ENCODE data around the gene UGT1A3. TPM values are rescaled to one million over a fixed set of nuclear protein-coding genes. Genes with fewer than 3 reads are reported as not detected.

Gene UGT1A3
- total RNA-seq, 4 donors from 2014 or later, result 0.30 to 1.1 (median 0.54) TPM; not detected in 1

DNA sequence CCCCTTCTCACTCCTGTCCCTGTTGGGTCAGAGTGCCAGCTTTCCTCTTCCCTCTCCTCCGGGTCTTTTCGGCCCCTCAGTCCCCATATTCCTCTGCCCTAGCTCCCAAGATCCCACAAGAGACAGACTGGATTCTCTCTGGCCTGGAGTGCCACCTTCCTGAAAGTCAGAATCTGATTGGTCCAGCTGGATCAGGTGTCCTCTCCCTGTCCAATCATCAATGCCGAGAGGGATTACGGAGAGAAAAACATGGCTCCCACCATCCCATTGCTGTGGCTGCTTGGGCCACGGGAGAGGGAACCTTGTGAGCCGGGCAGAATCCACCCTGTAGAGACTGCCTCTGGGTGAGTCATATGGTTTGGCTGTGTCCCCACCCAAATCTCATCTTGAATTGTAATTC, 46.6 kb downstream of the UGT1A3 start:
- 87 to 93% methylated on average over 6 of the region's 6 CpGs for WGBS, 2 donors

DNA sequence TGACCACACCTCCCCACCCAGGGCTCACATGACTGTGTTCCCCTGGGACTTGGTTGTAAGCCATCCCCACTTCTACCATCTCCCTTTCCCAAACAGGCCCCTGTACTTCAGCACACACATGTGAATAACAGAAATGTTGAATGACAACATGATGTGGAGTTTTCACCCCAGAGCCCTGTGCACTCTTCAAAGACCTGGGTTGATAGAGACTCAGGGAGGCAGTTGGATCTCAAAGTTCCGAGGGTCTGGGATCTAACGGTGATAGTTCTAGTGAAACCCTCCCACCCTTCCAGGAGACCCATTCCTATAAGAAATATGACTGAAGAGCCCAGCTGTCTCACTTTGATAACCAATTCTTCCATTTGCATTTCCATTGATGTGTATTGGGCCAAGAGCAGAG, 49.2 kb downstream of the UGT1A3 start, which contains the start of gene MROH2A:
Gene MROH2A, plus strand, starts transcription at position 301 of the 400 bp plus-strand sequence. CDS start 1,029 bp downstream, outside the sequence.
- WGBS, 2 donors, result 88 to 95% methylated on average over 2 of the region's 2 CpGs

More for the DNA sequence above, 46.6 kb downstream of the UGT1A3 start:
- H3K4me3 ChIP-seq (ENCODE audit: low read depth, poor library complexity, severe bottlenecking), result no peak overlapping the region
- intact Hi-C loops (cut with DNase I; ENCODE audit: low total_unique reads), result no loop called here
- DNase-seq (ENCODE audit: low spot score in 2 of 2), result no peak
- no peak for TF ChIP-seq POLR2A (IDR thresholded peaks at IDR 0.05)
- TF ChIP-seq, protein P1, sequence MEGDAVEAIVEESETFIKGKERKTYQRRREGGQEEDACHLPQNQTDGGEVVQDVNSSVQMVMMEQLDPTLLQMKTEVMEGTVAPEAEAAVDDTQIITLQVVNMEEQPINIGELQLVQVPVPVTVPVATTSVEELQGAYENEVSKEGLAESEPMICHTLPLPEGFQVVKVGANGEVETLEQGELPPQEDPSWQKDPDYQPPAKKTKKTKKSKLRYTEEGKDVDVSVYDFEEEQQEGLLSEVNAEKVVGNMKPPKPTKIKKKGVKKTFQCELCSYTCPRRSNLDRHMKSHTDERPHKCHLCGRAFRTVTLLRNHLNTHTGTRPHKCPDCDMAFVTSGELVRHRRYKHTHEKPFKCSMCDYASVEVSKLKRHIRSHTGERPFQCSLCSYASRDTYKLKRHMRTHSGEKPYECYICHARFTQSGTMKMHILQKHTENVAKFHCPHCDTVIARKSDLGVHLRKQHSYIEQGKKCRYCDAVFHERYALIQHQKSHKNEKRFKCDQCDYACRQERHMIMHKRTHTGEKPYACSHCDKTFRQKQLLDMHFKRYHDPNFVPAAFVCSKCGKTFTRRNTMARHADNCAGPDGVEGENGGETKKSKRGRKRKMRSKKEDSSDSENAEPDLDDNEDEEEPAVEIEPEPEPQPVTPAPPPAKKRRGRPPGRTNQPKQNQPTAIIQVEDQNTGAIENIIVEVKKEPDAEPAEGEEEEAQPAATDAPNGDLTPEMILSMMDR (IDR thresholded peaks at IDR 0.05), result no peak

DNA sequence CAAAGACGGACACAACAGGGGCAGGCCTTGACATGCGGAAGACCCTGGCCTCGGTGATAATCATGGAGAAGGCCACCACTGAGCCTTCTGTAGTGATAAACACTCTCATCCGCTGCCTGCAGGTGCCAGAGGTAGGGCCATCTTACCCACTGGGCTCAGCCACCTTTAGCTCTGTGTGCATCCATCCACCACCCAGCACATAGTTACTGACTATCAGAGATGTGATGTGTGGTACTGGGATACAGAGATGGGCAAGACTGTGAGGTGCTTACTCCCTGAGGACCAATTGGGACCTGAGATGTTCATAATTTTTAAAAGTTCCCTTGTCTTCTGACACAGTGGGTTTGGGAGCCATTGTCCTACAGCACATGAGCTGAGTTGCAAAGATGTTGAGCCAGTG, 50.9 kb downstream of the UGT1A3 start:
- TF ChIP-seq, protein P1 (IDR thresholded peaks at IDR 0.05), result no peak
- no peak for TF ChIP-seq POLR2A (IDR thresholded peaks at IDR 0.05)
- H3K4me3 ChIP-seq (ENCODE audit: low read depth, poor library complexity, severe bottlenecking), result no peak overlapping the region
- 84 to 89% methylated on average over 4 of the region's 4 CpGs for WGBS, 2 donors
- intact Hi-C loops (cut with DNase I; ENCODE audit: low total_unique reads), result loop anchor here (10.0 kb wide), 1 partner anchor 1525 kb away; no protein-coding TSS in a partner anchor
- no peak for DNase-seq (ENCODE audit: low spot score in 2 of 2)

More for the DNA sequence above, 49.2 kb downstream of the UGT1A3 start, which contains the start of gene MROH2A:
- TF ChIP-seq, protein P1 (IDR thresholded peaks at IDR 0.05), result no peak
- TF ChIP-seq POLR2A (IDR thresholded peaks at IDR 0.05), result no peak
- no peak within 1 kb of the TSS for H3K4me3 ChIP-seq (ENCODE audit: low read depth, poor library complexity, severe bottlenecking)
- DNase-seq (ENCODE audit: low spot score in 2 of 2), result no peak
- intact Hi-C loops (cut with DNase I; ENCODE audit: low total_unique reads), result no loop called here

DNA sequence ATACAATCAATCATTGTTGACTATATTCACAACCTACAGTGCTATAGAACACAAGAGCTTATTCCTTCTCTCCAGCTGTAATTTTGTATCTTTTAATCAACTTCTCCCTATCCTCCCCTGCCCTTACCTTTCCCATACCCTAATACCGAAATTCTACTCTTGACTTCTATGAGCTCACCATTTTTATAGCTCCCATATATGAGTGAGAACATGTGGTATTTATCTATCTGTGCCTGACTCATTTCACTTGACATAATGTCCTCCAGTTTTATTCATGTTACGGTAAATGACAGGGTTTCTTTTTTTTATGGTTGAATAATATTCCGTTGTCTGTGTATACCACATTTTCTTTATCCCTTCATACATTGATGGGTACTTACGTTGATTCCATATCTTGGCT, 51.9 kb downstream of the UGT1A3 start:
- WGBS, 2 donors, result 83 to 85% methylated on average over 4 of the region's 4 CpGs
- DNase-seq (ENCODE audit: low spot score in 2 of 2), result no peak
- intact Hi-C loops (cut with DNase I; ENCODE audit: low total_unique reads), result loop anchor here (10.0 kb wide), 1 partner anchor 1524 kb away; no protein-coding TSS in a partner anchor
- TF ChIP-seq POLR2A (IDR thresholded peaks at IDR 0.05), result no peak
- TF ChIP-seq, protein P1 (IDR thresholded peaks at IDR 0.05), result no peak
- H3K4me3 ChIP-seq (ENCODE audit: low read depth, poor library complexity, severe bottlenecking), result no peak overlapping the region

DNA sequence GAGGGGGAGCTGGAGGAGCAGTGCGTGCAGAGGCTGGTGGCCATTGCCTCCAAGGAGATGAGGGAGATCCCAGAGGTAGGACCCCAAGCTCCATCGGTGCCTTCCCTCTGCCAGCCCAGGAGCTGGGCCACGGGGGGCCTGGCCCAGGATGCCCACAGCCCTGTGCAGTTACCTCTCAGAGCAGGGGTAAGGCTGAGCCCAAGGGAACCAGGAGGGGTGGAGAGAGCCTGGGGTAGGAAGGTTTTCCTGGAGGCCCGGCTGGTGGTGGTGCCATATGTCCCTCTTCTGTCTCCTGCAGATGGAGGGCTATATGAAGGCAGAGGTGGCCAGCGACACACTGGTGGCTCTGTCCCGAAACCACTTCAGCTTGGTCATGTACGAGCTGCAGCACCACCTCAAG, 60.7 kb downstream of the UGT1A3 start:
- intact Hi-C loops (cut with DNase I; ENCODE audit: low total_unique reads), result loop anchor here (10.0 kb wide), 1 partner anchor 1515 kb away; no protein-coding TSS in a partner anchor
- 83 to 90% methylated on average over 6 to 7 of the region's 7 CpGs for WGBS, 2 donors
- DNase-seq (ENCODE audit: low spot score in 2 of 2), result no peak
- H3K4me3 ChIP-seq (ENCODE audit: low read depth, poor library complexity, severe bottlenecking), result no peak overlapping the region
- TF ChIP-seq, protein P1 (IDR thresholded peaks at IDR 0.05), result no peak
- no peak for TF ChIP-seq POLR2A (IDR thresholded peaks at IDR 0.05)

All from lower leg skin (tissue), 4 donors.